Left cardiac atrium (tissue), 4 donors: ENCODE results near the gene GTSE1. TPM values are rescaled to one million over a fixed set of nuclear protein-coding genes. Genes with fewer than 3 reads are reported as not detected.
A peak's percentile ranks its signal among the peaks of the same experiment; 100 is the strongest.
"Not testable (repeated sequence)": the region's sequence is repeated elsewhere in the genome, so short reads cannot be mapped to it uniquely, and the experiment has no call there.

ENCODE experiments used
- ATAC-seq, 2 donors: fragments of 200-7000 bp; cut with Tn5 transposase; one replicate each; pipeline ENCODE4 v1.9.1; 2020; ENCODE audit warnings: mild to moderate bottlenecking in 2 of 2, moderate library complexity in 2 of 2
- DNase-seq: peaks from one replicate; pipeline ENCODE4 v3.0.0-alpha.2; 2020
- intact Hi-C, 2 donors: fragments of 100-400 bp; cut with DNase I; formaldehyde crosslinking; loops; one replicate each; pipeline versions ENCODE4 v1.14.1 to v1.15.1; 2022 to 2023
- total RNA-seq, 2 donors: library from RNA; stranded (reverse); fragmentation: NEBNext Ultra II Directional; extraction: Animal tissue kit (Norgen Biotek cat#: 25700); gene quantifications; one replicate each; pipeline ENCODE4 v1.2.1, GENCODE V29; 2021
- donor health status: DM: no; HTN: yes; CAD: no.
- donor health status: DM: no; HTN: yes; CAD: no; lungs with severe emphysema.
- donor health status: DM: yes; HTN: yes; CAD: no.
- donor health status: Dilated cardiomyopathy.

Gene GTSE1
- total RNA-seq, 2 donors from 2014 or later: 0.24 to 0.94 TPM

DNA sequence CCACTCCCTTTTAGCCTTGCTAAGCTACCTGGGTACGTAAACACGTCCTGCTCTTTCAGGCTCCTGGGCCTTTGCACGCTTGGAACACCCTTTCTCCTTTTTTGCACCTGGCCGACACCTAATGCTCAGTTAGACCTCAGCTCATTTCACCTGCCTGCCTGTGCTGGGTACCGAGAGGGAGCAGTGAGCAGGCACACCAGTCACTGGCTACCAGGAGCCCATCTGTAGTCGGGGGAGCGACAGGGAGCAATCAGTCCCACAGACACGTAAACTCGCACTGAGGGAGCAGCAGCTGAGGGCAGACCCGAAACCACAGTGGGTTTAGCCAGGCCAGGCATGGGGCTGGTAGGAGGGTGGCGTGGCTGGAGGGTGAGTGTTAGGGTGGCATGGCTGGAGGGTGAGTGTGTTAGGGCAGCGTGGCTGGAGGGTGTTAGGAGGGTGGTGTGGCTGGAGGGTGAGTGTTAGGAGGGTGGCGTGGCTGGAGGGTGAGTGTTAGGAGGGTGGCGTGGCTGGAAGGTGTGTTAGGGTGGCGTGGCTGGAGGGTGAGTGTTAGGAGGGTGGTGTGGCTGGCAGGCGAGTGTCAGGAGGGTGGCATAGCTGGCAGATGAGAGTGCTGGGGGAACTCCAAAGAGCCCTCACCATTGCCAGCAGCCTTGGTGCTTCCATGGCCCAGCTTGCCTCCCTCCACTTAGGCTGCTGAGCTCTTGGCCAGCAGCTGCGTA is 6.4 kb upstream of the GTSE1 start:
- peak; percentile 50 for DNase-seq
- intact Hi-C loops: no loop called here
- peak; percentile 58 to 62 for ATAC-seq

- no peak for DNase-seq
- intact Hi-C loops: no loop called here
- no peak for ATAC-seq
Measured at GRCh38 chr22:46290843-46291785, 5.6 kb upstream of the GTSE1 start.

GRCh38 chr22:46292173-46292572 is 4.5 kb upstream of the GTSE1 start:
- no peak for DNase-seq
- no peak for ATAC-seq
- intact Hi-C loops: no loop called here

- no peak for ATAC-seq
- intact Hi-C loops: no loop called here
- no peak for DNase-seq
Measured at GRCh38 chr22:46292732-46293131, 3.9 kb upstream of the GTSE1 start.

DNA sequence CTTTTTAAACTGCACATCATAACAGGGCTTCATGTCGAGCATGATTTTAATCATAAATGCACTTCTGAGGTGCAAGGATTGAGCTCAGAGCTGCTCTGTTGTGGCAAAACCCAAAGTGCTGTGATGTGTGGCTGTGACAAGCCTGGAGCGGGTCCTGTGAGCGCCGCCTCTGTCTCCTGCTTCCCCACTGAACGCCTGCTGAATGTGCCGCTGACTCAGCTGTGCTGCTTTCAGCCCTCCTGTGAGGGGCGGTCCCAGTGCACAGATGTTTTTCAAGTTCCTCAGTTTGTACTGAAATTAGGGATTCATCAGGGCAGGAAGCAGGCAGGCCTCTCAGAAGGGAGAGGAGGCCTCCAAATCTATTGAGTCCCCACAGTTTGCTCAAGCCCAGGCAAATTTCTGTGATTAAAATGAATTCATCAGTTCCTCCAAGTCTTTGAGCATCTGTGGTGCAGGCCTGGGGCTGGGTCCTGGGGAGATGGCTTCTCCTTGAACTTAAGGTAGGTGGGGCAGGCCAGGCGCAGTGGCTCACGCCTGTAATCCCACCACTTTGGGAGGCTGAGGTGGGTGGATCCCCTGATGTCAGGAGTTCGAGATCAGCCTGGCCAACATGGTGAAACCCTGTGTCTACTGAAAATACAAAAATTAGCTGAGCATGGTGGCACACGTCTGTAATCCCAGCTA is 3.0 kb upstream of the GTSE1 start:
- intact Hi-C loops: no loop called here
- ATAC-seq (no peak), DNase-seq (peak; percentile 57)

GRCh38 chr22:46294784-46295183 is 1.9 kb upstream of the GTSE1 start:
- intact Hi-C loops: loop anchor here in 1 of 2 donors (5.0 kb wide), 1 partner anchor 172 kb away; no protein-coding TSS in a partner anchor
- no peak for ATAC-seq
- no peak for DNase-seq

DNA sequence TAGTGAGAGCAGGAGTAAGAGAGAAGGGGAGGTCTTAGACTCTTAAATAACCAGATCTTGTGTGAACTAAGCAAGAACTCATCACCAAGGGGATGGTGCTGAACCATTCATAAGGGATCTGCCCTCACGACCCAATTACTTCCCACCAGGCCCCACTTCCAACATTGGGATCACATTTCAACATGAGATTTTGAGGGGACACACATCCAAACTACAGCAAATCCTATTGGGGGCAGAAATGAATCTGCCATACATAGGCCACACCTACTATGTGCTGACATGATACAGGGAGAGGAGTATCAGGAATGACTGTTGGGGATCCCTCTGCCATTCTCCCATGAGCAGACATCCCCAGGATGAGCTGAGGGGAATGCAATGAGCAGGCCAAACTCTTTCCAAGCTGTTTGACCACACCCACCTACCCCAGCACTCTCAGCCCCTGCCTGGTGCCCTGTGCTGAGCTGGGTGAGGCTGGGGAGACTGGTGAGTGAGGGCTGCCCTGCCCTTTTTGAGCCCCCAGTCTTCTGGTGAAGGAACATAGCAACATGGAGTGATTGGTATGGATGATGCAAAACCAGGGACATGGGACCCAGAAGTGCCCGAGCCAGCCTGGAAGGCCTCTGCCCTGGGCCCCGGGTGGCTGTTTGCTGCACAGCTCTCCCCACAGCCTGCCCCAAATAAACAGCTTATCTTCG is 1.2 kb upstream of the GTSE1 start:
- intact Hi-C loops: loop anchor here in 1 of 2 donors (5.0 kb wide), 1 partner anchor 173 kb away; no protein-coding TSS in a partner anchor
- DNase-seq (no peak), ATAC-seq (no peak)

- ATAC-seq (peak; percentile 2), DNase-seq (peak; percentile 44)
- intact Hi-C loops: loop anchor here in 1 of 2 donors (5.0 kb wide), 1 partner anchor 175 kb away; no protein-coding TSS in a partner anchor
Measured at GRCh38 chr22:46297151-46297812, 612 bp downstream of the GTSE1 start.

DNA sequence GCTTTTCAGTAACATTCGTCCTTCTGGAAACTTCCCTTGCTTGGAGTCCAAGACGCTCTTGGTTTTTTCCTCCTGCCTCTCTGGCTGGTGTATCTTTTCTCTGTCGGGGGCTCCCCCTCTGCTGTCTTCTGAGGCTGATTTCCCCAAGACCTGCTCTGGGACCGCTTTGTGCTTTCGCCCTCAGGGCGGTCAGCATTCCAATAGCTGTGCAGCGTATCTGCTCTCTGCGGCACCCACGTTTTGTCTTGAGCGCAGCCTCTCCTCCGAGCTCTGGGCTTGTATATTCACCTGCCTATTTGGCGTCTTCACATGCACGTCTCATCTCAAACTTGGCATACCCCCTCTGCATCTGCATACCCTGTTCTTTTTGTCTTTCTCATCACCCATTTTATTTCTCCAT is 2.4 kb downstream of the GTSE1 start:
- DNase-seq (no peak), ATAC-seq (no peak)
- intact Hi-C loops: loop anchor here in 1 of 2 donors (5.0 kb wide), 1 partner anchor 177 kb away; no protein-coding TSS in a partner anchor

DNA sequence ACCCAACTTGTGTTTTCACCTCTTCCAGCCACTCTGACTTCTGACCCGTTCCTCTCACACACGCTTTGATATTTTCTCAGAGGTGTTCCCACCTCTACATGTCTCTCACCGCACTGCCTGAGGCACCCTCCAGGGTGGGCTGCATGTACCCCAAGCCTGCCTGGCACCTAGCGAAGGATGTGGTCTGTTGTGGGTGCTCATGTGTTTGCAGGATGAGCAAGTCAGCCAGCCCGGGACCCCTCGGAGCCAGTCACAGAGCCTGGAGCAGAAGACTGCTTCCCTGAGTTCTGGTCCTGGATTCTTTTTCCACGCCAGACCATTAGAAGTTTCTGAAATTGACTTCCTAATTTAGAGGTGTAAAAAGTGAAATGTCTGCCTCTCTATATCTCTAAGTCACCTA is 3.8 kb downstream of the GTSE1 start:
- DNase-seq: no peak
- intact Hi-C loops: no loop called here
- no peak for ATAC-seq

GRCh38 chr22:46303347-46303965 is 6.8 kb downstream of the GTSE1 start:
- DNase-seq (no peak), ATAC-seq (no peak)
- intact Hi-C loops: no loop called here

GRCh38 chr22:46308283-46308988 is 11.8 kb downstream of the GTSE1 start:
- no peak for ATAC-seq
- DNase-seq: no peak
- intact Hi-C loops: no loop called here

DNA sequence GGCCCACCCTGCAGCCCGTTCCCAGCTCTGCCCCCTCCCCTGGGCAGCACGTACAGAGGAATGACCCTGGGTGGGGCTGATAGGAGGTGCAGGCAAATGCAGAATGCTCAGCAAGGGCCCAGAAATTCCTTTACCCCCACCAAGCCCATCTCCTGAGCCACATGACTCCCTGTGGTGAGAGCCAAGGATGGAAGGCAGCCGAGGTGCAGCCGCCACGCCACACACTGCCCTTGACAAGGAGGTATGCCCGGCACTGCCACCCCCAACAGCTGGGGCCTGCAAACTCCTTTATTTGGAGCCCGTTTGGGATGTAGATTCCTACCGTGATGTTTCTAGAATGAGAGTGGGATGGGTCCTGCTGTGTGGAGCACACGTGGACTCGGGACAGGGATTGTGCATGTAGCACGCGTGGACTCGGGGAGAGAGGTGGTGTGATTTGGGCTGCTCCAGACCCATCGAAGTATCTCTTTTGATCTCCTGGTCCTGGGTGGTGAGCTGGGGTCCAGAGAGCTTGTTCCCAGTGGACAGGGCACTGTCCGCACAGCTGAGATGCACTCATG is 12.9 kb downstream of the GTSE1 start:
- peak; percentile 70 to 80 for ATAC-seq
- no peak for DNase-seq
- intact Hi-C loops: loop anchor here (5.0 to 10.0 kb wide), 2 partner anchors 315 to 317 kb away; no protein-coding TSS in a partner anchor

GRCh38 chr22:46312056-46312455 is 15.4 kb downstream of the GTSE1 start:
- intact Hi-C loops: loop anchor here (5.0 to 10.0 kb wide), 2 partner anchors 317 to 320 kb away; no protein-coding TSS in a partner anchor
- DNase-seq: no peak
- no peak for ATAC-seq

DNA sequence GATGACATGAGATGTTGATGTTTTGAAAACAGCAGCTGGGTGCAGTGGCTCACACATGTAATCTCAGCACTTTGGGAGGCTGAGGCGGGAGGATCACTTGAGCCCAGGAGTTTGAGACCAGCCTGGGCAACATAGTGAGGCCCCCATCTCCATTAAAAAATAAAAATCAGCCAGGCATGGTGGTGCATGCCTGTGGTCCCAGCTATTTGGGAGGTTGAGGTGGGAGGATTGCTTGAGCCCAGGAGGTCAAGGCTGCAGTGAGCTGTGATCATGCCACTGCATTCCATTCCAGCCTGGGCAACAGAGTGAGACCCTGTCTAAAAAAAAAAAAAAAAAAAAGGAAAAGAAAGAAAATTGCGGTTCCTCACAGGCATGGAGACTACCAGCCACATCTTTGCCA is 16.2 kb downstream of the GTSE1 start:
- DNase-seq, ATAC-seq: not testable (repeated sequence)
- intact Hi-C loops: loop anchor here (5.0 to 10.0 kb wide), 2 partner anchors 318 to 321 kb away; no protein-coding TSS in a partner anchor

DNA sequence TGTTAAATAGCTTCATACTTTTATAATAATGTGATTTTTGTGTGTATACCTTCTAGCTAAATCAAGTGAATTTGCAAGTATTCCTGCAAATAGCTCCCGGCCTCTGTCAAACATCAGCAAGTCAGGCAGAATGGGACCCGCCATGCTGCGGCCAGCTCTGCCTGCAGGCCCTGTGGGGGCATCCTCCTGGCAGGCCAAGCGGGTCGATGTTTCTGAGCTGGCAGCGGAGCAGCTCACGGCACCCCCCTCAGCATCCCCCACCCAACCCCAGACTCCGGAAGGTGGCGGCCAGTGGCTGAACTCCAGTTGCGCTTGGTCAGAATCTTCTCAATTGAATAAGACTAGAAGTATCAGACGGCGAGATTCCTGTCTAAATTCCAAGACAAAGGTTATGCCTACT is 19.3 kb downstream of the GTSE1 start:
- DNase-seq: no peak
- intact Hi-C loops: loop anchor here in 1 of 2 donors (2.0 to 10.0 kb wide), 2 partner anchors 193 to 321 kb away; no protein-coding TSS in a partner anchor
- no peak for ATAC-seq

- ATAC-seq (no peak), DNase-seq (peak; percentile 7)
- intact Hi-C loops: loop anchor here in 1 of 2 donors (10.0 kb wide), 1 partner anchor 323 kb away; no protein-coding TSS in a partner anchor
Measured at GRCh38 chr22:46317646-46318045, 21.0 kb downstream of the GTSE1 start.
